AG09309 (cell line): ENCODE results near the gene MAP4K5.

Experiments
- DNase-seq: peaks from one replicate; pipeline ENCODE4 v3.0.0-alpha.2; 2010; ENCODE audit warnings: low read depth
- H3K4me3 ChIP-seq: 2 replicates; pipeline ENCODE4 v1.5.1; 2011; ENCODE audit warnings: mild to moderate bottlenecking, low read depth, low read length, moderate library complexity; ENCODE audit not compliant: control insufficient read depth
- TF ChIP-seq, protein P1 (sequence below): IDR thresholded peaks from 2 replicates; pipeline ENCODE4 v1.5.1; 2011; ENCODE audit warnings: mild to moderate bottlenecking, low read depth, low read length, inconsistent platforms; ENCODE audit not compliant: insufficient read depth, control insufficient read depth; ENCODE audit errors: missing control alignments

MAP4K5 gene

GRCh38 chr14:50410921-50411320 lies 121.4 kb downstream of the MAP4K5 start:
- TF ChIP-seq, protein P1, sequence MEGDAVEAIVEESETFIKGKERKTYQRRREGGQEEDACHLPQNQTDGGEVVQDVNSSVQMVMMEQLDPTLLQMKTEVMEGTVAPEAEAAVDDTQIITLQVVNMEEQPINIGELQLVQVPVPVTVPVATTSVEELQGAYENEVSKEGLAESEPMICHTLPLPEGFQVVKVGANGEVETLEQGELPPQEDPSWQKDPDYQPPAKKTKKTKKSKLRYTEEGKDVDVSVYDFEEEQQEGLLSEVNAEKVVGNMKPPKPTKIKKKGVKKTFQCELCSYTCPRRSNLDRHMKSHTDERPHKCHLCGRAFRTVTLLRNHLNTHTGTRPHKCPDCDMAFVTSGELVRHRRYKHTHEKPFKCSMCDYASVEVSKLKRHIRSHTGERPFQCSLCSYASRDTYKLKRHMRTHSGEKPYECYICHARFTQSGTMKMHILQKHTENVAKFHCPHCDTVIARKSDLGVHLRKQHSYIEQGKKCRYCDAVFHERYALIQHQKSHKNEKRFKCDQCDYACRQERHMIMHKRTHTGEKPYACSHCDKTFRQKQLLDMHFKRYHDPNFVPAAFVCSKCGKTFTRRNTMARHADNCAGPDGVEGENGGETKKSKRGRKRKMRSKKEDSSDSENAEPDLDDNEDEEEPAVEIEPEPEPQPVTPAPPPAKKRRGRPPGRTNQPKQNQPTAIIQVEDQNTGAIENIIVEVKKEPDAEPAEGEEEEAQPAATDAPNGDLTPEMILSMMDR: no peak
- DNase-seq: peak; percentile 70
- H3K4me3 ChIP-seq: no peak overlapping the region

DNA sequence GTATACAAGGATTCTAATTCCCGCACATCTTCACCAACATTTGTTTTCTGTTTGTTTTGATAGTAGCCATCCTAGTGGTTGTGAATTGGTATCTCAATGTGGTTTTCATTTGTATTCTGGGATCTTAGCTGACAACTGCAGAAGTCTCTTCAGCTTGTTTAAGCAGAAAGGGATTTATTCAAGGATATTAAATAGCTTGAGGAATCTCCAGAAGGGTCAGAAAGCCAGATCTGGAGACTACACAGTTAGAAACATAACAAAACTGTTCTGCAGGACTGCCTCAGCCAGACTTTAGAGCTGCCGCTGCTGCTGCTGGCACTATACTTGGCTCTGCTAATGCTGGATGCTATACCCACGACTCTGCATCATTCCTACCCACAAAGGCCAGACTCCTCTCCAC lies 122.3 kb downstream of the MAP4K5 start:
- H3K4me3 ChIP-seq: no peak overlapping the region
- TF ChIP-seq, protein P1: no peak
- DNase-seq: no peak

DNA sequence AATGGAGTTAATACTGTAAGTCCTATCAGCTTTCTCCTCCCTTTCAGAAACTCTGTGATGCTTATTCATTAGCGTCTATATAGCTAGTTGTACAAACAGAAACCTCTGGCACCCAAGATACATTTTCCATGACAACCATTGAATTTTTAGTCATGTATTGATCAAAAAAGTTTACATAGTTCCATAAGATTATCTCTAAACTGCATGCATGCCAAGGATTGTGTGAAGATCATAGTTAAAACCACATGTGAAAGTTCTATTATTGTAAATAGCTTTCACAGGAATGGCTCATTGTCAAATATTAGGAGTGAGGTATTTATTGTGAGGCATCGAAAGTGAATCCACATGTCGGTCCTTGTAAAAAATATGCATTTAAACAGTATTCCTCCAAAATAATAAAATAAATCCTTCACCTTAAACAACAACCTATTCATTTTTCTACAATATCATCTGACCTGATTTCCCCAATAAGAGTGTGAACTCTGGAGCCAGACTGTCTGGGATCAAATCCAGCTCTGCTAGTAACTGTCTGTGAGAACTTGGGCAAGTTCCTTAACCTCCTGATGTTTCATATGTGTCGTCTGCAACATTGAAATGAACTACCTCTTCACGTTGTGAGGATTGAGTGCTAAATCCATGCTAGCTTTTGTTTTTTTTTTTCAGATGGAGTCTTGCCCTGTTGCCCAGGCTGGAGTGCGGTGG lies 125.1 kb downstream of the MAP4K5 start:
- DNase-seq: no peak
- TF ChIP-seq, protein P1: no peak
- H3K4me3 ChIP-seq: no peak overlapping the region

DNA sequence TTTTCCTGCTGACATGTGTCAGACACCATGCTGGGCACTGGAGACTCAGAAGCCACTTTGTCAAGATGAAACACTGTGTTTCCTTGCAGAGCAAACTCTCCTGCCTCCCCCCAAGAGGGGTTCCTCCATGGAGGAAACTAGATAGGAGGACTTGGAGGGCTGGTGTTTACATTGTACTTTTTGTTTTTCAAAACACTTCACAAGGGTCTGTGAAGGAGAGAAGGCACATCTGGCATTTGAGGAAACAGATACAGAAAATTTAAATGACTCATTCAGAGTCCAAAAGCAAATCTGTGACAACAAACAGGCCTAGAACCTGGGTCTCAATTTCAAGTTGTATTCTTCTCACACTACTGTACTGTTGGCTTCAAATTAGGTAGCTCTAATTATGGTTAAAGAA lies 128.9 kb downstream of the MAP4K5 start:
- DNase-seq: no peak
- TF ChIP-seq, protein P1: no peak
- H3K4me3 ChIP-seq: no peak overlapping the region

DNA sequence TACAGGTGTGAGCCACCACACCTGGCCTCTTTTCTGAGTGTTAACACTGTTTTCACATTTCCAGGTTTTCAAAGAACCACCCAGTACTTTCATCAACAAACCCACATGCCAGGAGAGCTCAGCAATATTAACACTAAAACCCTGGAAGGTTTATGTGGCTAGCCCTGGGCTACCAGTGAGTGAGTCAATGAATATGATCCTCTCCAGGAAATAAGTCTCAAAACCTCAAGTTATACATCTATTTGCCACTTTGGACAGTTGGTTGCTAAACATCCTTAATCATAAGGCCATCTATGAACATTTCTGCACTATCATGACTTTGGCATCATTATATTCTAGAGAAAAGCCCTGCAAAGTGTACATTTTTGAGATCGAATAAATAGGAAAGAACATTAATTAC lies 129.4 kb downstream of the MAP4K5 start:
- TF ChIP-seq, protein P1: no peak
- no peak for DNase-seq
- H3K4me3 ChIP-seq: no peak overlapping the region

GRCh38 chr14:50400461-50400860 lies 131.9 kb downstream of the MAP4K5 start:
- no peak for DNase-seq
- no peak overlapping the region for H3K4me3 ChIP-seq
- TF ChIP-seq, protein P1: no peak
